ENCODE data around the gene DHX35.

DNA sequence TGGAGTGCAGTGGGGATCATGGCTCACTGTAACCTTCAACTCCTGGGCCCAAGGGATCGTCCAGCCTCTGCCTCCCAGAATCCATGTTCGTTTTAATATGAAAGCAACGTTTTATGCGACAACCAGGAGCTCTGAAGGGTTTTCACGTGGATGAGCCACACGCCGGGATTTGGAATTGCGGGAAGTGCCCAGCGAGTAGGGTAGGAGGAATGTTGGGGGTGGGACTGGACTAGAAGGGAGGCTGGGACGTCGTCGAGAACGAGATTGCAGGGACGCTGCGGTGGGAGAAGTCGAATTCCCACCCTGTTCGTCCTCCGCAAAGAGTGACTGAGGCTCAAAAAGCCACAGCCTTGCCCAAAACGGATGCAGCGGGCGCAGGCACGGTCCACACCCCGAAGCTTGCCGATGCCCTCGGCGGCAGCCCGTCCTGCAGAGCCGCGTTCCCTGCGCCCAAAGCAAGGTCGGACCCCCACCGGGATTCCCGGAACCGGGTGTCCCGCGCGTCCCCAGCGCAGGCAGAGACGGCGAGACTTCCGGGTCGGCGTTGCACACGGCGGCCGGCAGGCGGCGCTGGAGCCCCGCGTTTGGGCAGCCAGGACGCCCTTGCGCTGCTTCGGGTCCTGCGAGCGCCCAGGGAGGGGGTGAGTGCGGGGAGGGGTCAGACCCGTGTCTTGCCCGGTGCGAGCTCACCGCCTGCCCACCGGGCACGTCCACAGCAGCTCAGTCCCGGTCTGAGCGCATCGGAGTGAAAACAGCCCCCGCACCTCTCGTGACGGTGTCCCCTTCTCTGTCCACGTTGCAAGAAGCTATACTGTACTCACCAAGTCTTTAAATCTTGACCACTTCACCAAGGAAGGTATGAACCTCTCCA lies 87.8 kb downstream of the DHX35 start:
- TF ChIP-seq POLR2A (IDR thresholded peaks at IDR 0.05) (no peak), EP300 (IDR thresholded peaks at IDR 0.05) (peak in 1 of 2 donors; percentile 16)
- TF ChIP-seq, protein P1, sequence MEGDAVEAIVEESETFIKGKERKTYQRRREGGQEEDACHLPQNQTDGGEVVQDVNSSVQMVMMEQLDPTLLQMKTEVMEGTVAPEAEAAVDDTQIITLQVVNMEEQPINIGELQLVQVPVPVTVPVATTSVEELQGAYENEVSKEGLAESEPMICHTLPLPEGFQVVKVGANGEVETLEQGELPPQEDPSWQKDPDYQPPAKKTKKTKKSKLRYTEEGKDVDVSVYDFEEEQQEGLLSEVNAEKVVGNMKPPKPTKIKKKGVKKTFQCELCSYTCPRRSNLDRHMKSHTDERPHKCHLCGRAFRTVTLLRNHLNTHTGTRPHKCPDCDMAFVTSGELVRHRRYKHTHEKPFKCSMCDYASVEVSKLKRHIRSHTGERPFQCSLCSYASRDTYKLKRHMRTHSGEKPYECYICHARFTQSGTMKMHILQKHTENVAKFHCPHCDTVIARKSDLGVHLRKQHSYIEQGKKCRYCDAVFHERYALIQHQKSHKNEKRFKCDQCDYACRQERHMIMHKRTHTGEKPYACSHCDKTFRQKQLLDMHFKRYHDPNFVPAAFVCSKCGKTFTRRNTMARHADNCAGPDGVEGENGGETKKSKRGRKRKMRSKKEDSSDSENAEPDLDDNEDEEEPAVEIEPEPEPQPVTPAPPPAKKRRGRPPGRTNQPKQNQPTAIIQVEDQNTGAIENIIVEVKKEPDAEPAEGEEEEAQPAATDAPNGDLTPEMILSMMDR (IDR thresholded peaks at IDR 0.05), result peak; percentile 96 to 99 (median 98)

All from tibial nerve (tissue), 4 donors.